Measurements from ENCODE around the gene ACKR4.

ACKR4 gene

GRCh38 chr3:132596816-132597433 lies at the start of gene ACKR4:
Gene ACKR4 (plus strand): TSS chr3:132597270. CDS start chr3:132600398, 3,128 bp downstream.
- no peak for DNase-seq

- DNase-seq = no peak
Measured at GRCh38 chr3:132549169-132549568, 47.9 kb upstream of the ACKR4 start.

- DNase-seq = no peak
Measured at GRCh38 chr3:132549890-132550578, 47.0 kb upstream of the ACKR4 start.

GRCh38 chr3:132550579-132551305 lies 46.3 kb upstream of the ACKR4 start:
- DNase-seq = no peak

GRCh38 chr3:132553826-132554225 lies 43.2 kb upstream of the ACKR4 start:
- peak; percentile 26 for DNase-seq

GRCh38 chr3:132554437-132554836 lies 42.6 kb upstream of the ACKR4 start:
- peak; percentile 93 for DNase-seq

- peak; percentile 39 for DNase-seq
Measured at GRCh38 chr3:132555306-132556035, 41.6 kb upstream of the ACKR4 start.

- peak; percentile 32 for DNase-seq
Measured at GRCh38 chr3:132556036-132556386, 41.1 kb upstream of the ACKR4 start.

GRCh38 chr3:132556508-132557159 lies 40.4 kb upstream of the ACKR4 start:
- peak; percentile 34 for DNase-seq

GRCh38 chr3:132561003-132561402 lies 36.1 kb upstream of the ACKR4 start:
- peak; percentile 74 for DNase-seq

GRCh38 chr3:132563420-132564069 lies 33.5 kb upstream of the ACKR4 start:
- no peak for DNase-seq

GRCh38 chr3:132564070-132564465 lies 33.0 kb upstream of the ACKR4 start:
- DNase-seq = no peak

- no peak for DNase-seq
Measured at GRCh38 chr3:132568422-132568821, 28.6 kb upstream of the ACKR4 start.

- no peak for DNase-seq
Measured at GRCh38 chr3:132569153-132569552, 27.9 kb upstream of the ACKR4 start.

GRCh38 chr3:132569580-132569979 lies 27.5 kb upstream of the ACKR4 start:
- DNase-seq = no peak

GRCh38 chr3:132570016-132570415 lies 27.1 kb upstream of the ACKR4 start:
- DNase-seq = no peak

- no peak for DNase-seq
Measured at GRCh38 chr3:132573797-132574211, 23.3 kb upstream of the ACKR4 start.

- DNase-seq = no peak
Measured at GRCh38 chr3:132587401-132587800, 9.7 kb upstream of the ACKR4 start.

GRCh38 chr3:132592216-132592615 lies 4.9 kb upstream of the ACKR4 start:
- DNase-seq = no peak

- no peak for DNase-seq
Measured at GRCh38 chr3:132593241-132593946, 3.7 kb upstream of the ACKR4 start.

- no peak for DNase-seq
Measured at GRCh38 chr3:132593947-132594323, 3.1 kb upstream of the ACKR4 start.

- no peak for DNase-seq
Measured at GRCh38 chr3:132594498-132594897, 2.6 kb upstream of the ACKR4 start.
